ENCODE measurements around the gene TMEM255B.

GRCh38 chr13:113837560-113838355 lies 78.7 kb downstream of the TMEM255B start:
- TF ChIP-seq, protein P1, sequence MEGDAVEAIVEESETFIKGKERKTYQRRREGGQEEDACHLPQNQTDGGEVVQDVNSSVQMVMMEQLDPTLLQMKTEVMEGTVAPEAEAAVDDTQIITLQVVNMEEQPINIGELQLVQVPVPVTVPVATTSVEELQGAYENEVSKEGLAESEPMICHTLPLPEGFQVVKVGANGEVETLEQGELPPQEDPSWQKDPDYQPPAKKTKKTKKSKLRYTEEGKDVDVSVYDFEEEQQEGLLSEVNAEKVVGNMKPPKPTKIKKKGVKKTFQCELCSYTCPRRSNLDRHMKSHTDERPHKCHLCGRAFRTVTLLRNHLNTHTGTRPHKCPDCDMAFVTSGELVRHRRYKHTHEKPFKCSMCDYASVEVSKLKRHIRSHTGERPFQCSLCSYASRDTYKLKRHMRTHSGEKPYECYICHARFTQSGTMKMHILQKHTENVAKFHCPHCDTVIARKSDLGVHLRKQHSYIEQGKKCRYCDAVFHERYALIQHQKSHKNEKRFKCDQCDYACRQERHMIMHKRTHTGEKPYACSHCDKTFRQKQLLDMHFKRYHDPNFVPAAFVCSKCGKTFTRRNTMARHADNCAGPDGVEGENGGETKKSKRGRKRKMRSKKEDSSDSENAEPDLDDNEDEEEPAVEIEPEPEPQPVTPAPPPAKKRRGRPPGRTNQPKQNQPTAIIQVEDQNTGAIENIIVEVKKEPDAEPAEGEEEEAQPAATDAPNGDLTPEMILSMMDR (IDR thresholded peaks at IDR 0.05; ENCODE audit: insufficient read depth, low read length, poor library complexity, severe bottlenecking) = no peak
- TF ChIP-seq EZH2phosphoT487 (conservative IDR thresholded peaks at IDR 0.05; ENCODE audit: low read length) = no peak

All from SU-DHL-6 (cell line).